Raji (cell line): ENCODE measurements around the gene IGSF3.

Experiments
- POLR2A ChIP-seq: IDR thresholded peaks from 2 replicates; pipeline ENCODE4 v1.6.1; 2011; ENCODE audit warnings: low read depth, low read length, control low read depth; ENCODE audit not compliant: insufficient read depth

The IGSF3 gene

DNA sequence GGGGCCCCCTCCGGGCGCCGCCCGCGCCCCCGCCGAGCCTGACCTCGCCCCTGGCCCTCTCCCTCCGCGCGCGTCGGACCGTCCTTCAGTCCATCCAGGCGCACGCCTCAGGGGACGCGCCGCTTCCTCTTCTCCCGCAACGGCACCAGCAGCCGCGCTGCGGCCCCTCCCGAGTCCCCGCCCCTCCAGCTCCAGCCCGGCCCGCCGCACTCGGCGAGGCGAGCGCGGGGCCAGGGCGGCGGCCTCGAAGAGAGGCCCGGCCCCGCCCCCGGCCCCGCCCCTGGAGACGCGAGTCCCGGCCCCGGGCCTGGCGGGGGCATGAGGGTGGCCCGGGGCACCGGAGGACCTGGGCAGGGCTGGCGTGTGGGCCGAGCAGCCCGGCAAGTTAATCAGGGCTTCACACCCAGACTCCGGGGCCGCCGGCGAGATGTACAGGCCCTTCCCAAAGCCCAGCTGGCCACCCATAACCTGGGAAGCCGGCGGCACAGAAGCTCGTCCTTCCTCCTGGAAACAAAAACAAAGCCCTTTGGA is at the start of gene IGSF3:
Gene IGSF3 (minus strand): TSS at position 159 of the 531 bp plus-strand sequence. CDS start 1,407 bp downstream, outside the sequence.
- TF ChIP-seq POLR2A = no peak

DNA sequence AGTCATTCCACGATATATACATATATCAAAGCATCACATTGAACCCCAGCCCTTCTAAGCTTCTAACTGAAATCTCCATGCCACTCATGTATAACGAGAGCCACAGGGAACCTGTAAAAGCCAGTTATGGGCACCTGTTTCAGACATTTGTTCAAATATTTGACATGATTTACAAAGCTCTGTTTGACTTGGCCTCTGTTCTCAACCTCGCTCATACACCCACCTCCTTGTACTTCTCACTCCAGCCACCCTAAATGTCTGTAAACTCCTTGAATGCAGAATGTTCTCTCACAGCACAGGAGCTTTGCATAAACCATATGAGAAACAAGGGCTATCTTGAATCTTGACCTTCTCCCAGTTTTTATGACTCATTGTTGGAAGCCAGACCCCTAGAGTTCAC is 49.8 kb upstream of the IGSF3 start:
- no peak for TF ChIP-seq POLR2A

- TF ChIP-seq POLR2A = no peak
Observed at GRCh38 chr1:116716391-116716790, 48.9 kb upstream of the IGSF3 start.

GRCh38 chr1:116713474-116713873 is 45.9 kb upstream of the IGSF3 start:
- TF ChIP-seq POLR2A = no peak

DNA sequence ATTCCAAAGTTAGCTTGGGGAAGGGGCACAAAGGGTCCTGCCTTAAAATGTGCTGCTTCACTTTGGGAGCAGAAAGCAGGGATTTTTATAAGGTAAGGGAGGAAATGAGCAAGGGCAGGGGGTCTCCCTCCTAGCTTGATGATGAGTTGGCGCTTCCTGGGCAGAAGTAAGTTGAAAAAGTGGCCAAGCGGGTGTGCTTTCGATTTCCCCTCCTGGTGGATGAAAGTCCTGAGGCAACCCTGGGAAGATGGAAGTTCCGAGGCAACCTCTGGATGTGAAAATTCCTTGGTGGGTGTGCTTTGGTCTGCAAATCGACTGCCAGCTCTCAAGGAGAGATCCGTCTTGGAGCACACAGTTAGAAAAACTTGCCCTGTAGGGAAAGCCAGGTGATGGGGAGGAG is 45.0 kb upstream of the IGSF3 start:
- TF ChIP-seq POLR2A = no peak

DNA sequence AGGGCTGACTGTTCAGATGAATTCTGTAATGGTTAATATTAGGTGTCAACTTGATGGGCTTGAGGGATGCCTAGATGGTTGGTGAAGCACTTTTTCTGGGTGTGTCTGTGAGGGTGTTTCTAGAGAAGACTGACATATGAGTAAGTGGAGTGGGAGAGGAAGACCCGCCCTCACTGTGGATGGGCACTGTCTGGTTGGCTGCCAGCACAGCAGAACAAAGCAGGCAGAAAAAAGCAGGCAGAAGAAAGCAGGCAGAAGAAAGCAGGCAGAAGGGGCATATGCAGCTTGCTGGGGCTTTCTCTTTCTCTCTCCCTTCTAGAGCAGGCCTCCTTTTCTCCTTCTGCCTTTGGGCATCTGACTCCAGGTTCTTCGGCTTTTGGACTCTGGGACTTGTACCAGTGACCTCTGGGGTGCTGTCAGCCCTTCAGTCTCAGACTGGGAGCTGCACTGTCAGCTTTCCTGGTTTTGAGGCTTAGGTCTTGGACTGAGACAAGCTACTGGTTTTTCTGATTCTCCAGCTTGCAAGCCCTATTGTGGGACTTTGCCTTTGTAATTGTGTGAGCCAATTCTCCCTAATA is 43.8 kb upstream of the IGSF3 start:
- no peak for TF ChIP-seq POLR2A

GRCh38 chr1:116710420-116711262 is 43.1 kb upstream of the IGSF3 start:
- TF ChIP-seq POLR2A = no peak

DNA sequence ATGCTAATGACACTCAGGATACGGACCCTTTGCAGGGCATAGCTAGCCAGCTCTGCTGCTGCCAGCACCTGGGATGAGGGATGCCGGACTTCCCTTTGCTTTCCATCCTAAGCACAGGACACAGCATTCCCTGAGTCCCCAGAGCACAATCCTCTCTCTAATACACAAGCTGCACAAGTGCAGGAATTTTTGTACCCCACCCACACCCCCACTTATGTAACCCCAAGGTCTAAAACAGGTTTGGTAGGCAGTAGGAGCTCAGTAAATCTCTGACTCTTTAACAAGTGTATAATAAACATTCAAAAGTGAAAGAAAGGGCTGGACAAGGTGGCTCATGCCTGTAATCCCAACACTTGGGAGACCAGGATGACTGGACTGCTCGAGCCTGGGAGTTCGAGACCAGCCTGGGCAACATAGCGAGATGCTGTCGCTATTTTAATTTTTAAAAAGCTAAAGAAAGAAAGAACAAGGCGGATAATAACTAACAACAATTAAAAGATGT is 42.2 kb upstream of the IGSF3 start:
- TF ChIP-seq POLR2A = no peak

- TF ChIP-seq POLR2A = no peak
Observed at GRCh38 chr1:116708255-116708900, 40.8 kb upstream of the IGSF3 start.

GRCh38 chr1:116706841-116707240 is 39.3 kb upstream of the IGSF3 start:
- no peak for TF ChIP-seq POLR2A

GRCh38 chr1:116706123-116706522 is 38.6 kb upstream of the IGSF3 start:
- no peak for TF ChIP-seq POLR2A

GRCh38 chr1:116704278-116704677 is 36.7 kb upstream of the IGSF3 start:
- TF ChIP-seq POLR2A = no peak

- TF ChIP-seq POLR2A = no peak
Observed at GRCh38 chr1:116699605-116700004, 32.1 kb upstream of the IGSF3 start.

GRCh38 chr1:116698244-116698595 is 30.7 kb upstream of the IGSF3 start:
- no peak for TF ChIP-seq POLR2A

DNA sequence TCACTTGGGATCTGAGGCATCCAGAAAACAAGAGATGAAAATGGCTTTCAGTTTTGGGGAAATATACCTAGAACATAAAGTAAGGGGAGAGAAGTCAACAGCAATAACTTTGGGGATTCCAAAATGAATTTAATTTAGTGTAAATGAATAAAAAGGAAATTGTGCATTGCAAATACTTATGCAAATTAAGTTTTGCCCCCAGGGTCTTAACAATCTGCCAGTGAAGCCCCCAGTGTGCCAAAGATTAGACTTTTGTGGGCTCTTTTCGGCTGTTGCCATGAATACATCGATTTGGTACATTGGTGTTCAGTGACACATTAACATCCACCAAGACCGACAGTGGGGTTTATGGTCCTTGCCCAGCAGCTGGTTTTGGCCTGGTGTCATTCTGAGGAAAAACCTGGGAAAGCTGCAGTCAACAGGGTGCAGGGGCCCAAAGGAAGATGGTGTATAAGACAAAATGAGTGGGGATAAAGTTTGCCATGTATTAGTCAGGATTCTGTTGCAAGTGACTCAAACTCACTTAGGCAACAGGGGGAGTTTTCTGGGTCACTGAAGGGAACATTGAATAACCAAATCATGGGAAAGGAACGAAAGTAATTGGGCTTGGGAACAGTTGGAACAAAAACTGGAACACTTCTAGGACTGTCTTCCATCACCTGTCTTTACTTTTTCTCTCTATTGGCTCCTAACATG is 30.2 kb upstream of the IGSF3 start:
- no peak for TF ChIP-seq POLR2A

- no peak for TF ChIP-seq POLR2A
Observed at GRCh38 chr1:116694524-116694923, 27.0 kb upstream of the IGSF3 start.
